Activated CD8-positive, alpha-beta memory T cell treated with anti-CD3 and anti-CD28 coated beads, Interleukin-2, amount 50 U/mL, for 48 hours (primary cell): ENCODE data around the gene ACADVL.

Experiments used
- DNase-seq: peaks from one replicate; pipeline ENCODE4 v3.0.0-alpha.2; 2020

The ACADVL gene

GRCh38 chr17:7191571-7192270, 28.0 kb upstream of the ACADVL start:
- DNase-seq: no peak

GRCh38 chr17:7192271-7192937, 27.3 kb upstream of the ACADVL start:
- no peak for DNase-seq

DNA sequence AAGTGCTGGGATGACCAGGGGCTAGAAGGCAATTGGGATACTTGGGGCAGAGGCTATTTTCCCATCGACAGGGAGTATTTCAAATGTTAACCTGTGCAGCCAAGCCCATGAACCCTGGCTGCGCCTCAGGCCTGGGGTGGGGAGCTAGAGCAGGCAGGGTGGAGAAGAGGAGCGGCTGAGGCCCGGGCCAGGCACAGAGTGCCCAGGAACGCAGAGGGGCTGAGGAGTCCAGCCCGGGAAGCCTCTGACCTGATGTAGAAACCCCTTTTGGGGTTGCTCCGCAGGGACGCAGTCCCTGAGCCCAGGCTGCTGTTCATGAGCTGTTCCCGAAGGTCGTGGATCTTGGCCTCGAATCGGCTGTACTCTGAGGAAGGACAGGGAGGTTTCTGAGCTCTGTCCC, 23.8 kb upstream of the ACADVL start:
- DNase-seq: no peak

DNA sequence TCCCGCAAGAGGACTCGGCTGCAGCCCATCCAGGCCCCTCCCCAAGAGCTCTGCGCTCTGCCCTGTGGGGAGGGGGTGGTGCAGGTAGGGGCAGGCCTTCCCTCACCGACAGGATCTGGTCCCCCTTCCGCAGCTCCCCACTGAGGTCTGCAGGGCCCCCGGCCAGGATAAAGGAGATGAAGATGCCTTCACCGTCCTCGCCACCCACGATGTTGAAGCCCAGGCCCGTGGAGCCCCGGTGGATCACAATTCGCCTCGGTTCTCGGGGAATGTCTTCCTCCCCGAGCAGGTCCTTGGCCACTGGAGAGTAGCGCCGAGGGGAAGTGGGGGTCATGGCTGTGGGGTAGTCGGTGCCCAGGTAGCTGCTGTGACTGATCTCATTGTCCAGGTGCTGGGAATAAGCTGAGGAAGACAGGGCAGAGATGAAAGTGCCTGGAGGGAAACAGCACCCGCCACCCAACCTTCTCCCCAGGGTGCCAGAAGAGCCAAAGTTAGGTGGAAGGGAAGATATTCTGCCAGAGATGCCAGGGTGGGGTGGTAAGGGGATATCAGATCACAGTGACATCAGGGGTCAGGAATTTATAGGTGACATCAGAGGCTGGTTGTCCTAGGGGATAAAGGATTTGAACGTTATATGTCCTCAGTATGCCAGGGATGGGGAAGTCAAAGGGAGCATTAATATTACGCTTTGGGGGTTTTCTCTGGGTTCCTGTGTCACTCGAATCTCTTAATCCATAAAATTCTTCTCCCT, 22.9 kb upstream of the ACADVL start:
- no peak for DNase-seq

- no peak for DNase-seq
These were observed 16.3 kb upstream of the ACADVL start for GRCh38 chr17:7203391-7203790.

DNA sequence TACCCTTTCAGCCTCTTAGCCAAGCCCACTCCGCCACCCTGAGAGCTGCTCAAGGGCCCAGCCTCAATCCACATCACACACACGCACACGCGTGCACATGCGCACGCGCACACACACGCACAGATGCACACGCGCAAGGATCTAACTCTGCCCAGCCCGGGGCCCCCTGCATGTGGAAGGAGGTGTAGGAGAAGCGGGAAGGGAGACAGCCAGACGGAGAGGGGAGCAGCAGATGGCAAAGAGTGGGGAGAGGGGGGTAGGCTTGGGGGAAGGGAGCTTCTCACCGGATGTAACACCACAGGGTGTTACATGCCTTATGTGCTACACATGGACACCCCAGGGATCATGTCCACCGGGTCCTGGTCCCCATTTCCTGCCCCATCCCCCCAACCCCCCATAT, 15.4 kb upstream of the ACADVL start:
- no peak for DNase-seq

- DNase-seq: peak; percentile 94
These were observed 14.8 kb upstream of the ACADVL start for GRCh38 chr17:7204828-7205461.

- no peak for DNase-seq
These were observed 14.2 kb upstream of the ACADVL start for GRCh38 chr17:7205561-7205960.

- DNase-seq: no peak
These were observed 12.4 kb upstream of the ACADVL start for GRCh38 chr17:7207120-7208001.

DNA sequence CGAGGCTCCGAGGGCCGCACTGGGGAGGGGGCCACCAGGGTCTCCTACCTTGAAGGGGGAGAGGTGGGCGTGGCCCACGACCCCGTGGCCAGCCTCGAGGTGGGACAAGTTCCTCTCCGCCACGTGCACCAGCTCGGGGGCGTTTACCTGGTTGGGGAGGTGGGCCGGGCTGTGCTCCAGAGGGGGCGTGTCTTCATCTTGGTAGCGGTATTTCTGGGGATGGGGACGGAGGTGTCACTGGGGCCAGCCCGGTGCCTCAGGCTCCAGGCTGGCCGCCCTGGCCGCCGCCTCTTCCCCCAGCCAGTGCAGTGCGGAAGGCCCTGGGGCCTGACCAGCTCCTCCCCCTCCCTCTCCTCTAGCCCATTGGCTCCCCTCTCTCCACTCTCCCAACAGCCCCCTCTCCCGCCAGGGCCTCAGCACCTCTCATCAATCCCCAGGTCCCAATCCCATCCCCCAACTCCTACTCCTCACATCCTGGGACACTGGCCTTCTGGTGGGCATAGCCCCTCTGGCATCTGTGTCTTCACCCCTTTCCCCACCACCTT, 11.6 kb upstream of the ACADVL start:
- DNase-seq: no peak

- DNase-seq: no peak
These were observed 10.8 kb upstream of the ACADVL start for GRCh38 chr17:7208754-7209460.

DNA sequence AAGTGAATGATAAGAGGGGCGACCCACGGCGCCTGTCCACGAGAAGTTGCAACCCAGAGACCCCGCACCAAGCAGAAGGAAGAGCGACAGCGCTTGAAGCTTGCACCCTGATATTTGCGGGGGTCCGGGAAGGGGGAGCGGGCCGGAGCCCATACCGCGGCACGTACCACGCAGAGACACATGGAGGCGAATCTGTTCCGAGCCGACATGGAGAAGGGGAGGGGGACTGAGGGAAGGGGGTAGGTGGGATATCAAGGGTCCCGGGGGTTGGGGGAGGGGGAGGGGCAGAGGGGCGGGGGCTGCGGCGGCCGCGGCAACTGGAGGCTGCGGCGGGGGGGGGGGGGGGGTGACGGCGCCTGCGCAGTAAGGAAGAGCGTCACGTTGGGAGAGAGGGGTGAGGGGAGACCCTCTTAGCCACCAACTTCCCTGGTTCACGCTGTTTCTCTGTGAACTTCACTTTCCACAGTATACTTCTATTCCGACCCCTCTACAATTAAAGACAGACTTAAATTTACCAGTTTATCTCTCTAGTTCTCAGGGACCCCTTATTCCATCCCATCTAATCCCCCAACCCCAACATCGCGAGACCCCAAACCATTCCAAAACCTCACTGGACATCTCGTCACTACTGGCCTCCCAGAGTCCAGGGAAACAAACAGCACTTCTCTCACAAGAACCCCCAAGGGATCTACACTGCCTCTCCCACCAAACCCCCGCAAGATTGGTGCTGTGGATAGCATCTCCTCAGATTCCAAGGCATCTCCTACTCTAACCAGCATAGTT, 8.1 kb upstream of the ACADVL start:
- DNase-seq: no peak

DNA sequence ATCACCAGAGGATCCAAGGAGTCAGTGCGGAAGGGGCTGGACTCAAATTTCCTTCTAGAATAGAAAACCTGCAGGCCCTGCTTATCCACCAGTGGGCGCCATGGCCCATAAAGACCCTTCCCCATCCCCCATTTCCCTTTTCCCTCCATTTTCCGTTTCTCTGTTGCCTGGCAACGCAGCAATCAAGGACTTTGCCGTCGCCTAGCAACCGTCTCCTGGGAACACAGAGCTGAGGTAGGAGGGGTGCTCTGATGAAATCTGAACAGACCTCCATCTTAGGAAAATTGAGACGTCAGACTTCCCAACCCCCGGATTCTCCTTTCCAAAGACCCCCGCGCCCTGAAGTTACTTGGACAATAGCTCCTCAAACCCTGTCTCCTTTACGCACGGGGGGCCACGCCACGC, 5.8 kb upstream of the ACADVL start:
- no peak for DNase-seq

- DNase-seq: peak; percentile 99
These were observed 5.2 kb upstream of the ACADVL start for GRCh38 chr17:7214300-7215135.

GRCh38 chr17:7215136-7215638, 4.6 kb upstream of the ACADVL start:
- no peak for DNase-seq

GRCh38 chr17:7215652-7216180, 4.0 kb upstream of the ACADVL start:
- no peak for DNase-seq

- no peak for DNase-seq
These were observed 3.3 kb upstream of the ACADVL start for GRCh38 chr17:7216242-7217112.
